A549 (cell line): ENCODE results near the gene COL24A1.

ENCODE experiments used
- CBX8 ChIP-seq: fragments of 200-600 bp; sonication (generic); IDR thresholded peaks from 2 replicates; pipeline ENCODE4 v1.6.1; 2016
- HOXA7 ChIP-seq: fragments of 250-450 bp; sonication (Bioruptor Pico); IDR thresholded peaks from 2 replicates; pipeline ENCODE4 v1.5.0; 2020; ENCODE audit warnings: mild to moderate bottlenecking, moderate library complexity
- SMC3 ChIP-seq: fragments of >200 bp; sonication (Bioruptor Twin); formaldehyde crosslinking; IDR thresholded peaks from 3 replicates; pipeline ENCODE4 v1.6.1; 2018; ENCODE audit warnings: inconsistent platforms
- TF ChIP-seq, protein P1 (sequence below): fragments of >200 bp; sonication (Bioruptor Twin); formaldehyde crosslinking; IDR thresholded peaks from 3 replicates; pipeline ENCODE4 v1.5.1; 2016

DNA sequence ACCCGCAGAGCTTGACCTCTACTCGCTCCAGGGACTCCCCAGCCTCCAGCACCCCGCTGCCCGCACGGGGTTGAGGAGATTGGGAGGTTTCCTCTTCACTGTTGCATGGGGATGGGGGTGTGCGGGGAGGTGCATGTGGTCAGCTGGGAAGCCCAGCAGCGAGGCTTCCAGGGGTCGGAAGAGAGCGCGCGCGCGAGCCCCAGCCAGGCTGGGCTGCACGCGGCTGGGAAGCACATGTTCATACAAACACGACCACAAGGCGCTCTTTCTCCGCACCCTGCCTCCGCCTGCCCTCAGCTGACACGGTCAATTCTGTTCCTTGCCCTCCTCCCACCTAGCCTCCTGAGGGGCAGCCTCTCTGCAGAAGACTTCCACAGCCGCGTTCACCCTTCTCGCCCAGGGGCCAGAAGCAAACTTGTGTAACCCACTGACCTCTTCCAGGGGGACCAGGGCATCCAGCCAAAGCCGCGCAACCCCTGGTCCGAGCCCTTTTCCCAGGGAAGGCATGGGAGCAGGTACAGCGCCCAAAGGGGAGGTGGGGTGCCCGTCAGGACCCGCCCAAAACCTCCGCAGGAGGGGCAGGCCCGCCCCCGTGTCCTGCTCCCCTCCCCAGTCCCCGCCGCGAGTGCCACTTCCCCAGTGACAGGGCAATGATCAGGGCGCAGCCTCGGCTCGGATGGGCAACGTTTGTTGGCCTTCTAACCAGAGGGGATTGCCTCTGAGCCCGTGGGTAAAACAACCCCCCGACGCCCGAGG is 1.3 kb downstream of the COL24A1 start:
- TF ChIP-seq, protein P1, sequence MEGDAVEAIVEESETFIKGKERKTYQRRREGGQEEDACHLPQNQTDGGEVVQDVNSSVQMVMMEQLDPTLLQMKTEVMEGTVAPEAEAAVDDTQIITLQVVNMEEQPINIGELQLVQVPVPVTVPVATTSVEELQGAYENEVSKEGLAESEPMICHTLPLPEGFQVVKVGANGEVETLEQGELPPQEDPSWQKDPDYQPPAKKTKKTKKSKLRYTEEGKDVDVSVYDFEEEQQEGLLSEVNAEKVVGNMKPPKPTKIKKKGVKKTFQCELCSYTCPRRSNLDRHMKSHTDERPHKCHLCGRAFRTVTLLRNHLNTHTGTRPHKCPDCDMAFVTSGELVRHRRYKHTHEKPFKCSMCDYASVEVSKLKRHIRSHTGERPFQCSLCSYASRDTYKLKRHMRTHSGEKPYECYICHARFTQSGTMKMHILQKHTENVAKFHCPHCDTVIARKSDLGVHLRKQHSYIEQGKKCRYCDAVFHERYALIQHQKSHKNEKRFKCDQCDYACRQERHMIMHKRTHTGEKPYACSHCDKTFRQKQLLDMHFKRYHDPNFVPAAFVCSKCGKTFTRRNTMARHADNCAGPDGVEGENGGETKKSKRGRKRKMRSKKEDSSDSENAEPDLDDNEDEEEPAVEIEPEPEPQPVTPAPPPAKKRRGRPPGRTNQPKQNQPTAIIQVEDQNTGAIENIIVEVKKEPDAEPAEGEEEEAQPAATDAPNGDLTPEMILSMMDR = no peak
- TF ChIP-seq SMC3 (no peak), CBX8 (no peak), HOXA7 (CRISPR knock-in tag) (no peak)
